HG02870 (cell line): Measurements from ENCODE around the gene C3orf80.
"Not testable (repeated sequence)": the region's sequence is repeated elsewhere in the genome, so short reads cannot be mapped to it uniquely, and the experiment has no call there.

Experiments
- ATAC-seq: cut with Tn5 transposase; IDR thresholded peaks from one replicate; pipeline ENCODE4 v1.9.1; 2021; ENCODE audit warnings: mild to moderate bottlenecking, moderate library complexity; ENCODE audit not compliant: unreplicated experiment

Gene C3orf80

GRCh38 chr3:160210799-160211221 lies 14.4 kb upstream of the C3orf80 start:
- peak; percentile 47 for ATAC-seq

GRCh38 chr3:160213191-160213590 lies 12.0 kb upstream of the C3orf80 start:
- ATAC-seq: no peak

- no peak for ATAC-seq
Observed at GRCh38 chr3:160217675-160218074, 7.5 kb upstream of the C3orf80 start.

GRCh38 chr3:160218136-160218535 lies 7.1 kb upstream of the C3orf80 start:
- ATAC-seq: no peak

DNA sequence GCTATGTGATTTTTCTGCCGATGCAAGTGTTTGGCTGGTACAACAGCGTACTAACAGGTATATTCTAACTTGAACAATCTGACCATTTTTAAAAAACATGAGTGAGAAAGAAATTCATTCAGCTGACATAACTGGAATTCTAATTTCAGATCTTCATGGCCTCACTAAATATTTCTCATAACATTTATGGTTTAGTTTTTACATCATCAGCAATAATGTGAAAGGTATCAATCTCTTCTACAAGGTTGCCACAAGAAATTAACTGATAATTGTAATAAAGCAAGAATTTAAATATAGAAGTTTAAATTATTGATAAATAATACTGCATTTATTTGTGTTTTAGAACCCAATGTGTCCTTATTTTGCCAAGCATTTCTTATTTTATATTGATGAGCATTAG lies 5.2 kb upstream of the C3orf80 start:
- ATAC-seq: no peak

DNA sequence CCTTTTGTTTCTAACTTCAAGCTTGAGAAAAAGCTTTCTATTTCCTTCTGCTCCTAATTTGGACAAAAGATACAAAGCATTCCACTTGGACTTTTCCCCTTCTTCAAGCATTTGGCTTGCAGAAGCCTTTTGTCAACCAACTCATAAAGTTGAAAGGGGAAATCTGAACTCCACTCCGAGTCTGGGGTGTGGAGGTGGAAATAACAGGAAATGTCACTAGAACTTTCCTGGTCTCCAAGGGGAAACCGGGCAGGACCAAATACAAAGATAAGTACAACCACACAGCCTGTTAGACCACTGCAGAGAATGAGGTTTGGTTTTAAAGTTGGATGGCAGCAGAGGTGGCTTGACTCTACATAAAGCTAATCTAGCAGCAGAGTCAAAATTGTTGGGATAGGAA lies 4.2 kb upstream of the C3orf80 start:
- no peak for ATAC-seq

GRCh38 chr3:160224256-160224655 lies 966 bp upstream of the C3orf80 start:
- ATAC-seq: no peak

GRCh38 chr3:160224811-160225175 lies 429 bp upstream of the C3orf80 start:
- no peak for ATAC-seq

DNA sequence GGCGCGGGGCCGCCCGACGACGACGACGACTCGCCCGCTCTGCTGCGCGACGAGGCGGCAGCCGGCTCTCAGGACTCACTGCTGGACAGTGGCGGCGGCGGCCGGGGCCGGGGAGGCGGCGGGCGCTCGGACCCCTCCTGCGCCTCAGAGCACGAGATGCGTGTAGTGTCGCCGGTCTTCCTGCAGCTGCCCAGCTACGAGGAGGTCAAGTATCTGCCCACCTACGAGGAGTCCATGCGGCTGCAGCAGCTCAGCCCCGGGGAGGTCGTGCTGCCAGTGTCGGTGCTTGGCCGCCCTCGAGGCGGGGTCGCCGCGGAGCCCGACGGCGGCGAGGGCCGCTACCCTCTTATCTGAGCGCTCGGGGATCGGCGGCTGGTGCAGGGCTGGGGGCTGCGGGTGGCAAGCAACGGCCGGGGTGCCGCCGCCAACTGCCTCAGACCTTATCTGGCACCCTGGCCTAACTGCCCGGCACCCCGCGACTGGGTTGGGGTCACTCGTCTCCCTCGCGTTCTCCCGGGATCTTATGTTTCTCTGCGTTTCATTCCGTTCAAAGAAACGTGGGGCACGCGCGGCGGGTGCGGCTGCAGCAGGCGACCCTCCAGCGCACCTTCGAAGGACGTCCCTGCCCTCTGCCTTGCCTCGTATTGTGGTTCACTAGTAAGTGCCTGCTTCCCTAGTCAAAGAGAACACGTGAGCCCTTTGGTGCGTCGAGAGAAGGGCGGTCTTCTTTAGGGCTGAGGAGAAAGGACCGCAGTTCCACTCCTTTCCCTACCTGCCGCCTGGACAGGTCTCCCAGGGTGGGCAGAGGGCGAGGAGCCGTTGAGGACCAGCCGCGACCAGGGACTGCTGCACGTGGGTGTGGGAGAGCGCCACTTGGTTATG lies 1.0 kb downstream of the C3orf80 start:
- ATAC-seq: peak; percentile 16

- no peak for ATAC-seq
Observed at GRCh38 chr3:160227419-160227818, 2.2 kb downstream of the C3orf80 start.

DNA sequence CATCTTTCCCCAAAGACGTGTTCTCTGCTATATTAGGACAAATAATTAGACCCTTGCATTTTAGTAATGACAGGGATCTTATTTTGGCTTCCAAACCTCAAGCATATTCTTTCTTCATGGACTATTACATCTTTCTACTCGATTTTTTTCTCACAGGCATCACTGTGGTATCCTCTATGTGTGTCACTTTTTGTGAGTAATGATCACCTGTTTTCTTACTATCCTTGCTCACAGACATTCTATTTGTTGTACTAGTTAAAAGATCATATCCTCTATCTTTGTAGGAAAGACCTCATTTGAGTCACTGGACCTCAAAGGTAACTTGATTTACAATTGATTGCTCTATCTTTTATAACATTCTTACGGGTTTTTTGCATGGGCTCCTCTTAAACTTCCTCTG lies 6.8 kb downstream of the C3orf80 start:
- no peak for ATAC-seq

DNA sequence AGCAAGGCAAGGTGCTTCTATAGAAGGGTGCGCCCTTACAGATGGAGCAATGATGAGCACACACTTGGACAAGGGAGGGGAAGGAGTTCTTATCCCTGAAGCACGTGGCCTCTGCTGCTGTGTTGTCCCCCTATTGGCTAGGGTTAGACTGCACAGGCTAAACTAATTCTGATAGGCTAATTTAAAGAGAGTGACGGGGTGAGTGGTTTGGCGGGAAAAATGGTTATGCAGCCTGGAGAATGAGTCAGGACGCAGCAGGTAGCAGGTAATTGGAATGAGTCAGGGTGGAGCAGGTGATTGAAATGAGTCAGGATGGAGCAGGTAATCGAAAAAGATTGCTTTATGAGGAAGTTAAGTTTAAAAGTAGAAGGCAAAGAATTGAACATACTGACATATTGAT lies 15.5 kb downstream of the C3orf80 start:
- not testable (repeated sequence) for ATAC-seq

DNA sequence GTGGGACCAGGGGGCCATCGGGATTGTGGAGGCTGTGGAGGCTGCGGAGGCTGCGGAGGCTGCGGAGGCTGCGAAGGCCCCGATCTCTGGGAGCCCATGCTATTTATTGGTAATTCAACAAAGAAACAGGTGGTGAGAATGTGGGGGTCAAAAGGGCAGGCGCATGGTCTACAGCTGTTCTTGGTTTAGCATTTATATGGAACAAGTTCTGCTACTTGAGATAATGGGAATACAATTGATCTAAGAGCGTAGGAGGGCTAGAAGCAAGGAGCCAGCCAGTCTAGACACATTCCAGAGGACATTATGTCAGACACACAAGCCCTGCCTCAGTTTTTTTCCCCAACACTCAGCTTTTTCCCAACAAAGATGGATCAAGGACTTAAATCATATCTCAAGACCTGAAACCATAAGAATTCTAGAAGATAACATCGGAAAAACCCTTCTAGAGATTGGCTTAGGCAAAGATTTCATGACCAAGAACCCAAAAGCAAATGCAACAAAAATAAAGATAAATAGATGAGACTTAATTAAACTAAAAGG lies 20.1 kb downstream of the C3orf80 start:
- no peak for ATAC-seq

DNA sequence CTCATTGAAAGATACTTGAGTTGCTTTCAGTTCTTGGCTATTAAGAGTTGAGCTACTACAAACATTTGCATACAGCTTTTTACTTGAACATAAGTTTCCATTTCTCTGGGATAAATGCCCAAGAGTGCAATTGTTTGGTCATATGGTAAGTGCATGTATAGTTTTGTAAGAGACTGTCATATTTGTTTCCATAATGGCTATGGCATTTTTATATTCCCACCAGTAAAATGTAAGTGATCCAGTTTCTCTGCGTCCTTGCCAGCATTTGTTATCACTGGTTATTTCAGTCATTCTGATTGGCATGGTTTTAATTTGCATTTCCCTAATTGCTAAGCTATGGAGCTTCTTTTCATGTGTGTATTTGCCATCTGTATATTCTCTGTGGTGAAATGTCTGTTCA lies 22.5 kb downstream of the C3orf80 start:
- no peak for ATAC-seq

DNA sequence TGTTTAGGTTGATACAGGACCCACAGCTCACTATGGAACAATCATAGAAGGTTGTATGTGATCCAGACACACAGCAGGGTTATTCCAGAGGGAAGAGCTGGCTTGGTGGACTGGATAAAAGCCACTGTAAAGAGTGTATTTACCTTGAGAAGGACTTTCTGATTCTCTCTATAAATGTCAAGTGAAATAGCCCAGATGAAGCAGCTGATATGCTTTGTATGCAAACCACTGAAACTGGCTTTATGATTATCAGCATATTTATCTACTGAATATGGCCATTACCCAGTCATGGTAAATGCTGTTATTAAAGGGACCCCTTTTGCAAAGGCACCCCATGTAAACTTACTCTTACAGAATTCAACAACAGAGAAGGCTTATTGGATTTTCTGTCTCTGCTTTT lies 28.1 kb downstream of the C3orf80 start:
- no peak for ATAC-seq

DNA sequence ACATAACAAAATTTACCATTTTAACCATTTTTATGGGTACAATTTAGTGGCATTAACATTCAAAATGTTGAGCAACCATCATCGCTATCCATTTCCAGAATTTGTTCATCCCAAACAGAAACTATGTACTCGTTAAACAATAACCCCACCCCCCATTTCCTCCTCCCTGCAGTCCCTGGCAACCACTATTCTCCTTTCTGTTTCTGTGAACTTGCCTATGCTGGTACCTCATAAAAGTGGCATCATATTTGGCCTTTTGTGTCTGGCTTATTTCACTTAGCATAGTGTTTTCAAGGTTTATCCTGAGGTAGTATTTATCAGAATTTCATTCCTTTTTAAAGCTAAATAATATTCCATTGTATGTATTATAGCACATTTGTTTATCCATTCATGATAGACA lies 32.4 kb downstream of the C3orf80 start:
- no peak for ATAC-seq

GRCh38 chr3:160259589-160259988 lies 34.4 kb downstream of the C3orf80 start:
- no peak for ATAC-seq

GRCh38 chr3:160260587-160261270 lies 35.5 kb downstream of the C3orf80 start:
- no peak for ATAC-seq

GRCh38 chr3:160265088-160265487 lies 39.9 kb downstream of the C3orf80 start:
- ATAC-seq: no peak
